ENCODE results near the gene SHOC2.
"Not testable (repeated sequence)": the region's sequence is repeated elsewhere in the genome, so short reads cannot be mapped to it uniquely, and the experiment has no call there.

DNA sequence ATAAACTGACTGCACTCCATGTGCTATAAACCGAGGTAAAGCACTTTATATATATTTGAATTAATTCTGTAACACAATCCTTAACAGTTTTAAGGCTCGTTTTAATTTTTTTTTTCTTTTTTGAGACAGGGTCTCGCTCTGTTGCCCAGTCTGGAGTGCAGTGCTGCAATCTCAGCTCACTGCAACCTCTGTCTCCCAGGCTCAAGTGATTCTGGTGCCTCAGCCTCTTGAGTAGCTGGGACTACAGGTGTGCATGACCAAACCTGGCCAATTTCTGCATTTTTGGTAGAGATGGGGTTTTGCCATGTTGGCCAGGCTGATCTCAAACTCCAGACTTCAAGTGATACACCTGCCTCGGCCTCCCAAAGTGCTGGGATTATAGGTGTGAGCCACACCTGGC, 3.8 kb upstream of the SHOC2 start:
- not testable (repeated sequence) for TF ChIP-seq CTCF (IDR thresholded peaks at IDR 0.05; ENCODE audit: low read depth, low read length, poor library complexity, severe bottlenecking); EZH2phosphoT487 (IDR thresholded peaks at IDR 0.05; ENCODE audit: borderline replicate concordance, low read length)
